NCI-H187 (cell line): Measurements from ENCODE around the gene PLCG2.

Experiments used
- DNase-seq, 2 experiments: peaks; one replicate each; lab custom pipeline; 2025; lab: John Stamatoyannopoulos, UW

PLCG2 gene

DNA sequence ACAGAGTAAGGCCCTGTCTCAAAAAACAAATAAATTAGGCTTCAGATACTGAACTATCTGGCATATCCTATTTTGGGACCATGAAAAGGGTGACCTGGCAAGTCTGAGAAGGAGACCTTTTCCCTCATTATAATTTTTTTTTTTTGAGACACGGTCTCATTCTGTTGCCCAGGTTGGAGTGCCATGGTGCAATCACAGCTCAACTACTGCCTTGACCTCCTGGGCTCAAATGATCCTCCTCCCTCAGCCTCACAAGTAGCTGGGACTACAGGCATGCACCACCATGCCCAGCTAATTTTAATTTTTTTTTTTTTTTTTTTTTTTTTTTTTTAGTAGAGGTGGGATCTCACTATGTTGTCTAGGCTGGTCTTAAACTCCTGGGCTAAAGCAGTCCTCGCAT lies 37.3 kb downstream of the PLCG2 start:
- DNase-seq = no peak

DNA sequence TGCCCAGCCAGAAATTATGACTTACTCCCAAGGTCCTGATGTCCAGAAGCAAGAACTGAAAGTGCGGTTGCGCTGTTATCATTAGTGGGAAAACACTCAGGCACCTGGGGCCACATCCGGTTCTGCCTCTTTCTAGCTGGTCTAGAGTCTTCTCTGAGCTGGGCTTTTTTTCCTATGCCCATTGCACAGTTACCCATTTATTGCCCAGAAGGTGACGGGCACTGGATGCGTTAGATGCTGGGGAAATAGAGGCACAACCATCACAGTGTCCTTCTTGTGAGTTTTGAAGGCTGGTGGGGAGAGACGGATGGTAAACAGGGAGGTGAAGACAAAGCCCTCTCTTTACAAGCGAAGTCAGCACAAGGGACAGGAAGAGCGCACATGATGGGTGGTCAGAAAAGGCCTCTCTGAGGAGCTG lies 37.7 kb downstream of the PLCG2 start:
- no peak for DNase-seq

DNA sequence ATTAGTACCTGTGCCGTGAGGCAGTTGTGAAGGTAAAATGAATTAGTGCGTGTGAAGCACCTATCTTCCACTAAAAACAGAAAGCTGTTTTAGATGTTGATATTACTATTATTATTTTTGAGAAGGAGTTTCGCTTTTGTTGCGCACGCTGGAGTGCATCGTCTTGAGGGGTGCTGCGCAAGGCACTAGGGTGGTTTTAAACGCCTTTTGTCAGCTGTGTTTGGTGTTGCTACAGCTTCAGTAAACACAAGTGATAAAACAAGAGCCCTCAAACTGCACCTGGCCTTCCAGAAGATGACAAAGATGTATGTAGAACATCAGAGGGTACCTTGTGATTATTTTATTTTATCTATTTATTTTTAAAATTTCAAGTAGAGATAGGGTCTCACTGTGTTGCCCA lies 38.2 kb downstream of the PLCG2 start:
- DNase-seq = no peak

GRCh38 chr16:81817789-81818567 lies 38.9 kb downstream of the PLCG2 start:
- no peak for DNase-seq

DNA sequence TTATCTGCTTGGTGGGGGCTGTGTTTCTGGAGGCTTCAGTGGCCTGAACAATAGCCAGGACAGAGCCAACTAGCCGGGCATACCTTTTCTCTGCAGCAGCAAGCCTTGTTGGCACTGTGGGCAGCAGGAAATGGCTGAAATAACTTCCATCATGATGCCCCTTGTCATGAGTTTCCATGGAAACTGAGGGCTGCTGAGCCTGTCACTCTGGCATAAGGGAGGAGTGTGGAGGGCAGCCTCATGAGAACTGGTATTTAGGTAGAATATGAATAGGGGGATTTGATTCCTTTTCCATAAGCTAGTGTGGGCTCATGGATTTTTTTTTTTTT lies 39.4 kb downstream of the PLCG2 start:
- DNase-seq = no peak

- no peak for DNase-seq
These were observed 39.8 kb downstream of the PLCG2 start for GRCh38 chr16:81818905-81819304.

DNA sequence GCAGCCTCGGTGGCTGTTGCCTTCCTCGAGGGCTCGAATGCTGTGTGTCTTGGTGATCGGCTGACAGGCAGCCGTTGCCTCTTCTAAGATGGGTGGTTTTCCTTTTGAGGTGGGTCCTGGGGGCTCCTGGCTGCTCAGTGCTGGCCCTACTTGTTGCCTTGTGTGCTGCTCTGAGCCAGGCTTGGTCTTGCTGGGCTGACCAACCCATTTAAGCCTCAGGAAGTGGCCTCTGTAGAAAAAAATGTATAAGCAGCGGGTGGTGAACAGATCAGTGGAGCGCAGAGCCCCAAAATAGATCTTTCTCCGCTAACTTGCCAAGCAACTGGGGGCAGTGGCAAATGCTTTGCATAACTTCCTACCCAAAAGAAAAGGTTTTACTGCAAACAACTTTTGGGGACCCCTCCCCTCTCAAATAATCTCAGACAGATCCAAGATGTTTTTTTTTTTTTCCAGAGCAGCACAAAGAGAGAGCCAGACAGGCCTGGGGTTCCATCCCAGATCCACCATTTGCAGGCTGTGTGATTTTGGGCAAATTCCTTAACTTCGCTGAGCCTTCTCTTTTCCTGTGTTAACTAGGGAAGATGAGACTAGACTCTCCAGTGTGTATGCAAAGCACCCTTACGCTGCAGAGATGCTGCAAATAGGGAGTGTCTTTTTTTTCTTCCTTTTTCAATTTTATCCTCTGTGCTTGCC lies 42.5 kb downstream of the PLCG2 start:
- no peak for DNase-seq

- no peak for DNase-seq
These were observed 44.0 kb downstream of the PLCG2 start for GRCh38 chr16:81823111-81823510.

- DNase-seq = no peak
These were observed 44.6 kb downstream of the PLCG2 start for GRCh38 chr16:81823734-81824133.

DNA sequence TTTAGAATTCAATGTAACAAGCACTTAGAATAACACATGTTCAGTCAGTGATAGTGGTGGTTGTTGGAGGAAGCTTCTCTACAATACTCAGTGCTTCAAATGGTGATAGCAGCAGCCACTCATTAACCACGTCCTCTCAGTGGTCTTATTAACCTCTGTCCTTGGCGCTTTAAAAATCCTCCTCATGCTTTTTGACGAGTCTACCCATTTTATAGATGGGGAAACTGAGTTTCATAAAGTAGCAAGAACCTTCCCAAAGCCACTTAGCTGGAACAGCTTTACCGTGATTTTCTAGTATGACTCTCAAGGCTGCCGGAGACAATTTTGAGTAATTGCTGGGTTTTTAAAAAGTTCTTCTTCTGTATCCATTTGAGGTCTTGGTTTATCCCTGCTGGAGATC lies 47.4 kb downstream of the PLCG2 start:
- DNase-seq = no peak

- no peak for DNase-seq
These were observed 51.9 kb downstream of the PLCG2 start for GRCh38 chr16:81830845-81831540.

DNA sequence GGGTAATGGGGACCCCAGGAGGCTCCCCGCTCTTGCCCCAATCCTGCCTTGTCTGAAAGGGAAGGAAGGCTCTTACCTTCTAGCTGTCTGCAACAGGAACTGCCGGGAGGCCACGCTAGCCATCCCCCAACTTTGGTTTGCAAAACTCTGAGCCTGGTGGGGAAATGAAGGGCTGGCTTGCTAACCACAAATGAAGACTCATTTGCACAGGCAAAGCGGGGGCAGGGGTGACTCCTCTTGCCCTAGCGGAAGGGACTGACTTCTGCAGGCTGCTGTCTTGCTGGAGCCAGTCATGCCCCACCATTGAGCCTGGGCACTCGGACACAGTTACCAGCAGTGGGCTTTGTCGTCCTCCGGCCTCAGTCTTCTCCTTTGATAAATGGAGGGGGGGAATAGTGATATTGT lies 52.6 kb downstream of the PLCG2 start:
- DNase-seq = no peak

DNA sequence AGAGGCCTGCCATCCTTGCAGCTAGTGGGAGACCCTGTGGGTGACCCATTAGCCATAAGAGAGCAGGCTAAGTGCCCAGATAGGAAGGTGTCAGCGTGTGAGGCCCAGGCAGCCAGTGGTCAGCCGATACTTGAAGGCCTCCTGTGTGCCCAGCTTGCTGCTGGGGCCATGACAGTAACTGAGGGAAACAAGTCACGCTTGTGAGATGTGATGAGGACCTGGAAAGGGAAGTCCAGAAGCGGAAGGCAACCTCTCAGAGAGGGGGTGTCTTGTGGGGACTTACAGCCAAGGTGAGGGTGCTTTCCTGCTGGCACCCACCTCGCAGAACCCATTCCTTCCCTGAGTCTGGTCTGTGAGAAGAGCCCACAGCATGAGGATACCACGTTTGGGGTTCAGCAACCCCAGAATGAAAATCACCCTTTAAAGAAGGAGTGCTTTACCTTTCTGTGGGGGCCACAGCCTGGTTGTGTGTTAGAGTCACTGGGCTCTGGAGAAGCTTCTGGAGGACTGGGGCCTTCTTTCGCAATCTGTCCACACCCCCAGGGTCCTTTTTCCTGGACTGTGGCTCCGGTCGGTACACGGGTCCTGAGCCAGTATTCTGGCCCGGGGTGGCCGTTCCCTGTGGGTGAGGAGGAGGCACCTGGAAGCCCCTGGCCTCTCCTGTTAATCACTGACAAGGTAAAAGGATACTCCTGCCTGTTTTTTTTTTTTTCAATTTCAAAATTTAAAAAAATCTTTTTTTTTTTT lies 53.9 kb downstream of the PLCG2 start:
- no peak for DNase-seq

DNA sequence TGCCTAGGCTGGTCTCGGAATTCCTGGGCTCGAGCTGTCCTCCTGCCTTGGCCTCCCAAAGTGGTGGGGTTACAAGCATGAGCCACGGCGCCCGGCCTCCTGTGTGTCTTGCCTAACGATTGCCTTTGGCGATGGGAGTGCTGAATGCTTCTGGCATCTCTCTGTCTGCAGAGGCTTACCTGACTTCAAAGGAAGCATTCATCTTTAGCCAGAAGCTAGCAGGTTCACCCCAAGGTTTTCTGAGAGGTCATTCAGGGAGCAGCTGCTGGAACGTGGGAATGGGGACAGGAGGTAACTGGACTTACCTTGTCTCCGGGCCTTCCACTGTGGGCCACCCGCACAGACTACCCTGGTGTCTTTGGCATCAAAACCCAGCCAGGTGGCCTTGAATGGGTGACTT lies 54.7 kb downstream of the PLCG2 start:
- no peak for DNase-seq

GRCh38 chr16:81834868-81835267 lies 55.8 kb downstream of the PLCG2 start:
- no peak for DNase-seq

GRCh38 chr16:81836279-81837054 lies 57.4 kb downstream of the PLCG2 start:
- DNase-seq = no peak

DNA sequence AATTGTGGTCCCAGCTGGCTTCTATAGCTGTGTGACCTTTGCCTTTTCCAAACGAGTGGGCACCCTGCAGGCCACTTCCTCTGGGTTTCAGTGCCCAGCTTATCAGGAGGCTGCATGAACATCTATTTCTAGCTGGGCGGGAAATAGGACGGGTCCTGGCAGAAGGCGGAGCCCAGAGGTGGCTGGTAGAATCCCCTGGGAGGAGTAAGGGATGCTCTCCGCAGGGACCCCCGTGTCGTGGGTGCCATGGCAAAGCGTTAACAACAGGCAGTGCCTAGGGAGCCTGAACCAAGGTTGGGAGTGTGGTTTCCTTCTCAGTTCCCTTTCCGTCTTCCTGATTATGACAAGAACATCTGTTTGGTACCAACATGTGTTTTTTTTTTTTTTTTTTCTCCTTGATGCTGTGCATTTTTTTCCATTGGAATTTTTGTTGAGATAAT lies 58.2 kb downstream of the PLCG2 start:
- DNase-seq = no peak

GRCh38 chr16:81838794-81839193 lies 59.7 kb downstream of the PLCG2 start:
- no peak for DNase-seq

DNA sequence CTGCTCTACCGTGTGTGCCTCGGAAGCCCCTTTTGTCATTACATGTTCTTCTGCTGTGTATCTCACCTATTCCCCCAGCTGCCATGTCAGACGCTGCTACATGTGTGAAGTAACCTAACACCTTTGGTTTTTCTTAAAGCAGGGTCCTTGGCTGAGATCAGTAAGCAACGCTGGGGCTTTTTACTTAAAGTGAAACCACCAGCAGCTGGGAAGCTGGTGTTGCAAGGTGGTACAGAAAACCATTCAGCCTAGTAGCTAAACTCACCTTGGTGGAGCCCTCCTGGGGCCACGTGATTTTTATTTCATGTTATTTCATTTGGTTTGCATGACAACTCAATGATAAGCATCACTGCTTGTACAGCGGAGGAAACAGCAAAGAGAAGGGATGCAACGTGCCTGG lies 62.6 kb downstream of the PLCG2 start:
- no peak for DNase-seq

GRCh38 chr16:81842564-81843242 lies 63.6 kb downstream of the PLCG2 start:
- DNase-seq = no peak

DNA sequence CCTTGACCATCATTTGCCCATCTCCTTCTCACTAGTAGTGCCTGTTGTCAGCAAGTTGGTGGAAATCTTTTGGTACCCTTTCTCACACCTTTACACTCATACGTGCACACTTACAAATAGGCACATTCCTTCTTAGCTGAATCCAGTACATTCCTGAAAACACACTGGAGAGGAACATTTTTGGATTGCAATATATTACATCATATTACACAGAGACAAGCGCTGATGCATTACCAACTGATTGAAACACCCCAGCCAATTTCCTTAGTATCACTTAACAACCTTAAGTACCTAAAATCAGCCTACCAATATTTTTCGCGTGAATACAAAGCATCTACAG lies 64.1 kb downstream of the PLCG2 start:
- no peak for DNase-seq
